ENCODE measurements around the gene ANKRD39. TPM values are rescaled to one million over a fixed set of nuclear protein-coding genes. Genes with fewer than 3 reads are reported as not detected.
"Not testable (repeated sequence)": the region's sequence is repeated elsewhere in the genome, so short reads cannot be mapped to it uniquely, and the experiment has no call there.

Gene ANKRD39
- total RNA-seq, 1 donor from 2014 or later, result 5.7 TPM

DNA sequence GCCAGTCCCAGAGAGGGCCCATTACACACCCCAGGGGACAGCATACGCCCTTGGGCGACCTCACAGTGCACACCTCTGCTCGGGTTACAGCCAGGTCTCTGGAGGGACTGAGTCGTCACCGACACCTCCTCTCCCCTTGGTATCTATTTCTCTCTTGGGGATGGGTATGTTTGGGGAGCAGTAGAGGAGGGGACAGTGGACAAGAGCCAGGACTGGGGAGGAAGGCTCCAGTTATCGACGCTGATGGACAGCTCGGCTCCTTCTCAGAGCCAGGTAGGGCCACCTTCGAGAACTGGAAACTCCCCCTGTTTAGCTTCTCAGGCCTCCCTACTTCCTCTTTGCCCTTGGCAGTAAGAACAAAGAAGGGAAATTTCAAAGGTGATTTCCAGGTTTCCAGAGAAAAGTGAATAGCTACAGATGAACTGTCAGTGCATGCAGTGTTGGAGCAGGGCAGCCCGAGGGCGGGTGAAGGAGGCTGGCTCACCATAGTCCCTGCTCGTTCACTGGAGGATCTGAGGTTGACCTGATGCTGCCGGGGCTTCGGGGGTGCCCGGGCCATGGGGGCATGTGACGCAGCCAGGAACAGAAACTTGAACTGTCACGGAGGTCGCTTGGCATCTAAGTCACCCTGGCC is 16.5 kb upstream of the ANKRD39 start:
- no peak for DNase-seq (ENCODE audit: low spot score in 2 of 2)
- no peak for FAIRE-seq

DNA sequence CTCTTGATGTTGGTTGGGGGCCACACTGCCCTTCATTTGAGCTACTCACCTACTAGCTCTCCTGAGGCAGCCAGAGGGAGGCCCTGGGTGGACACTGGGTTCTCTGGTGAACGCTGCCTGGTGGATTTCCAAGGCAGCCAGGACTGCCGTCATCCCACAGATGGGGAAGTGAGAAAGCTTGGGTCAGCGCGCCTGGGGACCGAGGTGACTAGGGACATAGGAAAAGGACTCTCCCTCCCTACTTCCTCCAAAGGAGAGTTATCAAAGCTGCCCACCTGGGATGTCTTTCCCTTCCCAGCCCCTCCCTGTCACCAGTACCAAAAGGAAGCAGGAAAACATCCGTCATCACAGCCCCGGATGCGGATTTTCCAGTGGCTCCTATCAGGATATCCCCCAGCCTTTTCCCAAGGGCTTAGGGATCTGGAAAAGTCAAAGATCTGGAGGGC is 15.9 kb upstream of the ANKRD39 start:
- DNase-seq (ENCODE audit: low spot score in 2 of 2), result no peak
- no peak for FAIRE-seq

DNA sequence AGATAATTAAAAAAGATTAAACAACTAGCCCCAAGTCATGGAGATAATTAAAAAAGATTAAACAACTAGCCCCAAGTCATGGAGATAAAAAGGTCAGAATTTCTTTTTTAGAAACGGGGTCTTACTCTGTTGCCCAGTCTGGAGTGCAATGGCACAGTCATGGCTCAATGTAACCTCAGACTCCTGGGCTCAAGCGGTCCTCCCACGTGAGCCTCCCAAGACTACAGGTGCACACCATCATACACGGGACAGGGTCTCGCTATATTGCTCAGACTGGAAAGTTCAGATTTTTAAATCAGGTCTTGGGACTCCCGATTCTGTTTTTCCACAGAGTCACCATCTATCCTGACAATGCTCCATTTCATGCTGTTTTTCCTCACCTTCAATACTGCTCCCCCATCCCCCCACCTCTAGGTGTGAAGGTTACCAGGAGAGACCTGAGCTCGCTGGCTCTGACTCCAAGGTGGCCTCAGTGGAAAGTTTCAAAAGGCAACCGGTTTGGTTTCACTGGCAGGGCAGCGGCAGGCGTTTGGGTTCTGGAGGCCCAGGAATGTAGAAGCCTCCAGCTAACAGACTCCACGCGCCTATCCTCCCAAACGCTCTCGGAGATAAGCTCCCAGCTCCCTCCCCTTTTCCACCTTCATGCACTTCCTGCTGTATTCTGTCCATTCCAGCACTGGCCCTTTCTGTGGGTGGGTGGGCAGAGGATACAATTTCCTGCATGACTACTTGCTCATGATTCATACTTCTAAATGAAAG is 15.0 kb upstream of the ANKRD39 start:
- FAIRE-seq, result no peak
- no peak for DNase-seq (ENCODE audit: low spot score in 2 of 2)

DNA sequence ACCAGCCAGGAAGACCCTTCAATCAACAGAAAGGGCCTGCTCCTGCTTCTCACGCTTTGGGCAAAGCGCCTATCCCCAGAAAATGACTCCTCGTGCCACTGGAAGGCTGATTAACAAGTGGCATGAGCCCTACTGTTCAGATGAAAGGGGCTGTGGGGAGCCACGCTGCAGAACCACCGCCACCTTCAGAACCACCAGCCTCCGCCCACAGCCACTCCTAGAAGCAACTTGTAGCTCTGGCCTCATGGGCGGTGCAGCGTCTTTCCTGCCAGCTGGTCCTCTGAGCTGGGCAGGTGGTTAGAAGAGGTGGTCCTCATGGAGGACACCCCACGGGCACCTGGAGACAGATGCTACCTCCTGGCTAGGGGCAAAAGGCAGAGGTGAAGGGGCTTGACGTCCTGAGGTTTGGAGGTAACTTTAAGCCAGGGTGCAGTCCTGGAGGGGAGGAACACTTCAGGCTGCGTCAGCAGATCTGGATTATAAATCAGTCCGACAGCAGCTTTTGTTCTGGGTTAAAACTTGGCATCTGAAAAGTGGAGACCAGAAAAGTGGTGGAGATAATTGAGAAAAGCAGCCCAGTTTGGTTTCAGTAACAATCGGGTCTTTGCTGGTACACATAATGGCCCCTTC is 12.9 kb upstream of the ANKRD39 start:
- peak in 1 of 2 donors; percentile 64 for DNase-seq (ENCODE audit: low spot score in 2 of 2)
- FAIRE-seq, result no peak

DNA sequence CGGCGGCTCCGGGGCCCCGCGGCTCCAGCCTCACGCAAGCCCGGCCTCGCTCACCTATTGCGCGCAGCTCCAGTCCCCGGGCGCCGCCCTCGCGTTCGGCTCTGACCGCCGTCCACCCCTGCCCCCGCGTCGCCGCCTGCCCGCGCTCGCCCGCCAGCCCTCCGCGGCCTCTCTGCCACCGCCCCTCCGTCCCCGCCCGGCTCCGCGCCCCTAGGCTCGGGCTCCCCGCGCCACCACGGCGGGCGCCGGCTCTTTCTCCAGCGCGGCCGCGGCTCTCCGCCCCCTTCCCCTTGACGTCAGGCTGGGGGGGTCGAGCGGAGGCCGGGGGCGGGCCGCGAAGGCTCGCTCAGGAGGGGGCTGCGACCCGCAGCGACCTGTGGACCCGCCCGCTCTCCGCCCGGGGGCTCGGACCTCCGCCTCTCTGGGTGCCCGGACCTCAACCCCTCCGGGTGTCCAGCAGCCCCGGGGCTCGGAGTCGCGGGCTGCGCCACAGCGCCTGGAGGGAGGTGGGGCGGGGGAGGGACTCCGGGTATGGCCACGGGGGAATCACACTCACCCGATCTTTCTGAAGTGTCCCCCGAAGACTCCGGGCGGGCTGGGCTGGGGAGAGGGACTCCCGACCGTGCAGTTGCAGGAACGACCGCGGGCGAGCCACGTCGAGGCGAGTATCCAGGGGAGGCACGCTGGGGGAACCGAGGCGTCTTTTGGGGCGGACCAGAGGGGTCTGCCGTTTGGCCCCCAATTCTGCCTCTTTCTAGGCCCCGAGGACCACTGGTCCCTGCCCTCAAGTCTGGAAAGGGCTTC is 12.2 kb upstream of the ANKRD39 start, which contains the start of gene SEMA4C:
Gene SEMA4C (minus strand): TSS at position 259 of the 804 bp plus-strand sequence. CDS start 2,194 bp downstream, outside the sequence.
- DNase-seq (ENCODE audit: low spot score in 2 of 2) (peak; percentile 88 to 91), FAIRE-seq (no peak)

DNA sequence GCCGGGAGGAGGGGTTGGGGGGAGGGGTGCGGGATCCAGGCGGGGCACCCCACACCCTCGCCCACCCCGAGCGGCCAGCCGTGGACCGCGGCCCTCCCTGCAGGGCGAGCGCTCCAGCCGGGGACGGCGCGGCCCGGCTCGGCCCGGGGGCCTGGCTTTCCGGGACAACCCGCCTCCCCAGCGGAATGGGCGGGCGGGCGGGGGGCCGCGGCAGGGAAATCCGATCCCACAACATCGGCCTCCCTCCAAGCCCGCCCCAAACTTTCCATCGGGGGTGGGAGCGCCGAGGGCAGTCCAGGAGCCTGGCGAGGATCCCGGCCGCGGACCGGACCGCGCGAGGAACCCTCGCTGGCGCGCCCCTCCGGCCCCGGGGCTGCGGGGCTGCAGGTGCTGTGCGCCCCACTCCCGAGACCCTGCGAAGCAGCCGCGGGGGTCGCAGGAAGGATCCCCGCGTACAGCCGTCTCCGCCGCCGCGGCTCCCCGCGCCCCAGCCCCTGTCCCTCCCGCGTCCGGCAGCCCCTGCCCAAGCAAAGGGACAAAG is 11.5 kb upstream of the ANKRD39 start:
- DNase-seq (ENCODE audit: low spot score in 2 of 2) (peak; percentile 71 to 83), FAIRE-seq (no peak)

DNA sequence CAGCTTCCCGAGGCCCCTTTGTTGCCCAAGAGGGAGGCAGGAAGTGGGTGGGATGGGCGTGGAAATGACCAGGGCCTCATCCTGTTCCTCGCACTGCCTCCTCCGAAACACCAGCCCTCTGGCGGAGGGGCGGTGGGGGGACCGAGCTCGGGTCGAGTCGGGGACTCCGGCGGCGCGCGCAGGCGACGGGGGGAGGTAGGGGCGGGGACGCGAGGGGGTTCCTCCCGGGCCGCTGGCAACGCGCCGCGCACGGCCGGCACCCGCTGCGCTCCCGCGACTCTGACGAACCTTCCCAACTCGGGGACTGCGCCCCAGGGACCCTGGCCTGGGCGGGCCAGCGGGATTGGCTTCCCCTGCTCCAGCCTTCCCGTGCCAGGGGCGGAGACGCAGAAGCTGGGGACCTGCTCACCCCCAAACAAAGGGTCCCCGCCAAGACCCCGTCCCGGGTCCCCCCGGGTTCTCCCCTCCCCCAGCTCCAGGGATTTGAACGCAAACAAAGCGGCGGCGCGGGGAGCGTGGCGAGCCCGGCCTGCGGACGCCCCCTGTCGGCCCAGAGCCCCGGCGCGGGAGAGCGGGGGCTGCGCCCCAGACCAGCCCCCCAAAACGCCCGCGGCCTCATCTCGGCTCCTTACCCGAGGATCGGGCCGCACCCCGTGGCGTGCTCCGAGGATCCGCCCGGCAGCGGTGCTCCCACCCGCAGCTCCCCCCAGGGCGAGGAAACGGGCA is 10.9 kb upstream of the ANKRD39 start:
- FAIRE-seq, result no peak
- DNase-seq (ENCODE audit: low spot score in 2 of 2), result peak; percentile 83 to 84

DNA sequence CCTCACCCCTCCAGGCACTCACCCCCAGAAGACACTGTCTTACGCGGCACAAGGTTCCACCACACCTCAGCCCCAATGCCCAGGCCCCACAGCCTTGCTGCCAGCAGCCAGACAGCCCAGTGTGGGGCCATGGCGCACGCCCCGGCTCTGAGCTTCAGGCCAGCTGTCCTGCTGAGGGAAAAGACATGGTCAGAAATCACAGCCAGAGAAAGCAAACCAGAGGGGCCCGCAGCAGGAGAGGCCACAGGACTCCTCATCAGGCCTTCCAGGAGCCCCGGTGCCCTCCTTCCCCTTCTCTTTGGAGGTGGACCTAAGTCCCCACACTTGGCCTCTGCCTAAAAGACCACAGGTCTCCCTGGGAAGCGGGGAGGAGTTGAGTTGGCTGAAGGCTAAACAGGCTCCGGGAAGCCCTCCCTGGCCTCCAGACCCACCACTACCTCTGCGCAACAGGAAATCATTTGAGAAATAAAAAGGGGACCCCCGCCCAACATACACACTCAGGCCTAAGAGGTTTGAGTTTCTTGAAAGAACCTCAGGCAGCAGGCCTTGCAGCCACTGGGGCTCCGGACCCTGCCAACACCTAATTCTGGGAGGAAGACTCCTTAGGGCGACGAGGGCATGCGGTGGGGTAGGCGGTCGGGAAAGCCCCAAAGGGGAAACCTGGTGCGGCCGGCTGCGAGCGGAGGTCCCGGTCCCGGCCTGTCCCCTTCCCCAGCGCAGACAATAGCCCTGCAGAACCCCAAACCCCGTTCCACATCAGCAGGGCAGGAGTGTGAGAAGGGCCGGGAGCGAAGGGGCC is 10.1 kb upstream of the ANKRD39 start:
- FAIRE-seq (no peak), DNase-seq (ENCODE audit: low spot score in 2 of 2) (no peak)

DNA sequence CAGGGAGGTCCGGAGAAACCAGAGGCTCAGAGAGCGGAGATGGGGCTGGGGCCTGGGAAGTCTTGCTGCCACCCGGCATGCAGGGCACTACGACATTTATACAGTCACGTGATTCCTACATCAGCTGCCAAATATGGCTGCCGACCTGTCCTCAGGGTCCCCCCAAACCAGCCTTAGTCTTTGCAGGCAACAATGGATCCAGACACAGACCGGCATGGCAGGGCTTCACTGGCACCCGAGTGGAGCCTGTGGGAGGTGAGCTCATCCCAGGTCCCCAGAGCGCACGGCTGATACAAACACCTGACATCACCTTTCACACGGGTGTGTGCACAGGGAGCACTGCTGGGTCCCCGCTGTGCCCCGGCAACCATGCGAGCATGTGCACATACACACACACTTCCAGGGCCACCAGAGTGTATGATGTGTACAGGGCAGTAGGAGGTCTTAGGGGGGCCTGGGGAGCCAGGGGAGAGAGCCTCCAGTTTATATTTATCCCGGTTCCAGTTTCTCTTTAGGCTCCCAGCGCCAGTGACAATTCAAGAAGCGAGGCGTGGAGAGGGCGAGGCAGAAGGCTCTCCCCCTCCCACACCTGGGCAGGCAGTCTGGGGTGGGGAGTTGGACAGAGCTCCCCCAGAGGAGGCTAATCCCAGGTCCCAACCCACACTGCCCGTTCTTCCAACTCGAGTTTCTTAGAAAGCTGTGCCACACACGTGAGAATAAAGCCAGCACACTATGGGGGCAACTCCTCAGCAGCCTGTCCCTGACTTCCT is 9.4 kb upstream of the ANKRD39 start:
- FAIRE-seq, result no peak
- no peak for DNase-seq (ENCODE audit: low spot score in 2 of 2)

DNA sequence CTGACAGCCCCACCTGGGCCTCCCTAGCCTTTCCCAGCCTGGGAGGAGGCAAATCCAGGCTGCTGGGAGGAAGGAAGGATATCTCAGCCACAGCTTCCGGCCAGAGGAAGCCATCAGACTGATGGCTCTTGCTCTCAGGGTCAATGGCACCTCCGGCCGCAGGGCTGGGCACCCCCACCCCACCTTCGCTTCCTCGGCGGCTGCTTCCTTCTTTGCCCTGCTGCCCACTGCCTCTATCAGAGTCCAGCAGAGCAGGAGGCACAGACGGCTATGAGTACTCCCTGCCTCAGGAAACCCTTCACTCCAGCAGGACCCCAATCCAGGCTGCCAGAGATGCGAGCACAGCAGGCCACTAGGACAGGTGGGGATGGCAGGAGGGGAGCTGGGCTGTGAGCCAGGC is 8.8 kb upstream of the ANKRD39 start:
- no peak for FAIRE-seq
- no peak for DNase-seq (ENCODE audit: low spot score in 2 of 2)

DNA sequence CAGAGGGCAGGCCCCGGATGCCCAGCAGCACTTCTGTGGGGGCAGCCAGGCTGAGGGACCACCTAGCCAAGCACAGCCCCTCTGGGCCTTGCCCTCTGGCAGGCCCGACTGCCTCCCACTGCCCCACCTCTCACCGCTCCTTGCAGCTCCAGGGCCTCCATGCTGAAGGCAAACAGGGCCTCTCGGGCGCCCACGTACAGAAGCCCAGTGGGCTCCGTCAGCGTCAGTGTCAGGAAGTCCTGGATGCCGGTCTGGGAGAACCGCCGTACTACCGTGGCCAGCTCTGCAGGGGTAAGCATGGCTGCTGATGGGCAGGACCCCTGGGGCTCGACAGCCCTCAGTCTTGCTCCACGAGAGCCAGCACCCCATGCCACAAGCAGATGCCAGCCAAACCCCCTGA is 8.3 kb upstream of the ANKRD39 start:
- no peak for DNase-seq (ENCODE audit: low spot score in 2 of 2)
- FAIRE-seq, result no peak

DNA sequence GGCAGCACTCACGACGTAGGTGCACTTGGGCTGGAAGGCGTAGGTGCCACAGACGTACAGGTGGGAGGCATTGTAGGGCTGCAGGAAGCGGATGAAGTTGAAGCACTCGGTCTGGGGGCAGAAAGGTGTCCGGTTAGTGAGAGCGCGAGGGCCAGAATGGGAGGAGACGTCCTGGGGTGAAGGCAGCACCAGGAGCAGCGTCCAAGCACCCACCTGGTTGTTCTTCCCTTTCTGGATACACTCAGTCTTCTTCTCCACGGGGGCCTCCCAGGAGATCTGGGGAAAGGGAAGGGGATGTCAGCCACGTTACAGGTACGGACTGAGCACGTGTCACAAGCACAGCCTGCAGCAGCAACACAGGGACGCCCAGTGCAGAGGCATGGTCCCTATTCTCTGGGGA is 7.8 kb upstream of the ANKRD39 start:
- FAIRE-seq, result no peak
- DNase-seq (ENCODE audit: low spot score in 2 of 2), result no peak

DNA sequence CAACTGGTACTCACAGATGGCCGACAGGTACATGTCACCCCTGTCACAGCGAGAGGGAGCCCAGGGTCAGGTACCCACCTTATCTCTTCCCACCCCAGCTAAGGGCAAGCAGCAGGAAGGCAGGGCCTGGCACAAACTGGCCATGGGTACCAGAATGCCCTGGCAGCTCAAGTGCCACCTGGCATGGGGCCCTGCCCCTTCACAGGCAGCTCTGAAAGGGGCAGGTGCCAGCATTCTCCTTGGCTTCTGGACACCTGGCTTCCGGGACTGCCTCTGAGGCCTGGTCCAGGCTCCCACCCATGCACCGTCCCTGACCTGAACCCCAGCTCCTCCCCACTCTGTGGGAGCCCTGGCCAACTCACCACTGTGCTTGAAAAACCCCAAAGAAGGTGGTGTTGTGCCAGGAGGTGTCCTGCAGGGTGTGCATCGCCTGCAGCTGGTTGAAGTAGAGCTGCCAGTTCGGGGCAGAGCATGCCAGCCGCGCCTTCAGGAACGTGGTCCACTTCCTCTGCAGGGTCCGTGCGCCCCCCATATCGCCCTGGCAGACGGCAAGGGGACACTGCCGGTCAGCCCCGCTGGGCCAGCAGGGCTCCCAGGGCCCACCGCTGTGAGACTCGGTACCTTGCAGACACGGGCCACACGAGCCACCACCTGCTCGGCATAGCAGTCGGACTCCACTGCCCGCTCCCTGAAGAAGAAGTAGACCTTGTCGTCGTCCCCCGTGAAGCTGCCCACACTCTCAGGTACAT is 6.7 kb upstream of the ANKRD39 start:
- FAIRE-seq (no peak), DNase-seq (ENCODE audit: low spot score in 2 of 2) (no peak)

DNA sequence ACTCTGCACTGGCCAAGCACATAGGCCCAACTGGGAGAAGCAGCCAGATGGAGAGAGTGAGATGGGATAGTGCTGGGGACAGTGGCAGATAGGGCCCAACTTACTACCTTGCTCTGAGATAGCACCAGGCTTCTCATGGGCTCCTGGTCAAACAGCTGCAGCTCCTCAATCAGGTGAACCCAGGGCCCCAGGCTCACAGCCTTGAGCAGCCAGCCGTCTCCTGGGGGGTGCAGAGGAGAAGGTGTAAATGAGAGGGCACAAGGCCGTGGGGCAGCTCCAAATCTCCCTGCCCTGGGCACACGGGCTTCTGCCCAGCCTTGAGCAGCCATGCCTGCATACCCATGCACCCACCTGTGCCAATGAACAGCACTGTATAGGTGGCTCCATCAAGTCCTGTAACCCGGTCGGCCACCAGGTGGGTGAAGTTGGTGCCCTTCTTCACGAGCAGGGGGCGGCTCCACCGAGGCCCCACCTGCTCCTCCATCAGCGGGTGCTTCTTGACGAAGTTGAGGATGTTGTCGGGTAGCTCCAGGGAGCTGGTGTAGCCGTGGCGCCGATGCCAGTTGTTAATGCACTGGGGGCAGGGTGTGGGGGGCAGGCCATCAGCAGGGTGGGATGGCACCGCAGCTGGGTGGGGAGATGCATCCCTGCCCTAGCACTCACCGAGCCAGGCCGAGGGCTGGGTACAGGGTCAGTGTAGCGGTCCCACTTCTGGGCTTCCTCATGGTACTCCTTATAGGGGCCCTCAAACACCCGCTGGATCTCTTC is 5.9 kb upstream of the ANKRD39 start:
- DNase-seq (ENCODE audit: low spot score in 2 of 2), result no peak
- no peak for FAIRE-seq

DNA sequence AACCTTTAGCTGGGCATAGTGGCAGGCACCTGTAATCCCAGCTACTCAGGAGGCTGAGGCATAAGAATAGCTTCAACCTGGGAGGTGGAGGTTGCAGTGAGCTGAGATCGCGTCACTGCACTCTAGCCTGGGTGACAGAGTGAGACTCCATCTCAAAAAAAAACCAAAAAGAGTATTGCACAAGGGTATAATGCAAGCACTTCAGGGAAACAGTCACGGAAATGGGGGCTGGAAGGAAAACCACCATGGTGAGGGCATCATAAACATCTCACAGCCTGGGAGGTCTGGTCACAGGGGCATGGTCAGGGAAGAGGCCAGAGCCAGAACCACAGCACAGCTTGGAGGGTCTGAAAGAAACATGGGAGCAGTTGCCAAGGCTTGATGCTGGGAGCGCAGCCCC is 5.2 kb upstream of the ANKRD39 start:
- not testable (repeated sequence) for FAIRE-seq; DNase-seq (ENCODE audit: low spot score in 2 of 2)

DNA sequence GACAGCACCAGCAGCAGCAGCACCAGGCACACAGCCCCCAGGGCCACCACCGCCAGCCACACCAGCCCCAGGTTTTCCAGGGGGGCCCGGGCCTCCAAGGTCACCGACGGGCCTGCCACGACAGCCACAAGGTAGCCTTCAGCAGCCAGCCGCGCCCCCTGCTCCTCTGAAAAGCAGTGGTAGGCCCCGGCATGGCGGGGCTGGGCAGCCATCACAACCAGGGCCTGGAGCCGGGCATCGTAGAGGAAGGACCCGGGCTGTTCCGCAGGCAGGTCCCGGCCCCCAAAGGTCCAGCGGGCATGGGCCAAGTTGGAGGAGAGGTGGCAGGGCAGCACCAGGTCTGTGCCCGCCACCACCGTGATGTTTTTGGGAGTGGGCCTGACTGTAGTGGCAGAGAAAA is 3.3 kb upstream of the ANKRD39 start:
- FAIRE-seq (no peak), DNase-seq (ENCODE audit: low spot score in 2 of 2) (no peak)

Measured in frontal cortex (tissue), 4 donors.